B cell (primary cell): ENCODE results near the gene UMAD1. TPM values are rescaled to one million over a fixed set of nuclear protein-coding genes. Genes with fewer than 3 reads are reported as not detected.

ENCODE experiments used
- ATAC-seq: fragments of 200-7000 bp; cut with Tn5 transposase; one replicate; pipeline ENCODE4 v1.10.0; 2021; ENCODE audit warnings: low read depth, mild to moderate bottlenecking, moderate number of reproducible peaks, moderate library complexity
- CTCF ChIA-PET: fragments of 350-600 bp; sonication (Branson Sonifier 250); formaldehyde crosslinking; loops from one replicate; lab custom pipeline; 2021; ENCODE audit warnings: antibody characterized with exemption, inconsistent platforms; lab: Charles Lee
- POLR2A ChIA-PET: fragments of 350-600 bp; sonication (Branson Sonifier 250); formaldehyde crosslinking; loops from one replicate; lab custom pipeline; 2021; ENCODE audit warnings: antibody characterized with exemption; lab: Charles Lee
- DNase-seq: peaks from one replicate; pipeline ENCODE4 v3.0.0; 2013
- H2AFZ ChIP-seq: 2 replicates; pipeline ENCODE4 v1.6.1; 2012; ENCODE audit warnings: mild to moderate bottlenecking, low read depth, low read length; ENCODE audit not compliant: insufficient read depth, poor library complexity, severe bottlenecking
- H3K27ac ChIP-seq, 2 donors: 1 replicate in 1 of 2; 2 replicates in 1 of 2; pipeline ENCODE4 v1.5.1; 2012 to 2013; ENCODE audit warnings: low read length in 2 of 2, mild to moderate bottlenecking in 2 of 2, moderate library complexity in 1 of 2
- H3K27me3 ChIP-seq, 4 experiments: fragments of 200-600 bp in 1 of 4; sonication (generic) in 1 of 4; replicated peaks in 1 of 4; 1 replicate in 2 of 4; 2 replicates in 2 of 4; pipeline versions ENCODE4 v1.6.1 to v1.7.0; 2013 to 2016; ENCODE audit warnings: low read length in 3 of 4, mild to moderate bottlenecking in 2 of 4, mixed read lengths in 1 of 4, moderate library complexity in 1 of 4; ENCODE audit not compliant: insufficient read depth in 4 of 4, control insufficient read depth in 3 of 4; ENCODE audit errors: control extremely low read depth in 1 of 4
- H3K36me3 ChIP-seq, 2 experiments: replicated peaks in 1 of 2; 1 replicate in 1 of 2; 2 replicates in 1 of 2; pipeline versions ENCODE4 v1.6.1 to v1.7.1; 2013; ENCODE audit warnings: low read length in 1 of 2; ENCODE audit not compliant: insufficient read depth in 2 of 2, control insufficient read depth in 1 of 2; ENCODE audit errors: control extremely low read depth in 1 of 2, extremely low read depth in 1 of 2
- H3K4me1 ChIP-seq, 2 donors: fragments of 200-600 bp in 1 of 2; sonication (generic) in 1 of 2; 1 replicate in 1 of 2; 2 replicates in 1 of 2; pipeline versions ENCODE4 v1.5.1 to v1.6.1; 2013 to 2017; ENCODE audit warnings: low read length in 2 of 2; ENCODE audit not compliant: control insufficient read depth in 2 of 2, insufficient read depth in 2 of 2
- H3K4me2 ChIP-seq: replicated peaks from 2 replicates; pipeline ENCODE3; 2012; ENCODE audit warnings: mild to moderate bottlenecking, low read depth, low read length; ENCODE audit not compliant: poor library complexity, severe bottlenecking
- H3K4me3 ChIP-seq, 5 experiments: fragments of 200-600 bp in 1 of 5; sonication (generic) in 1 of 5; 1 replicate in 3 of 5; 2 replicates in 2 of 5; pipeline versions ENCODE4 v1.5.1 to v1.7.0; 2011 to 2016; ENCODE audit warnings: low read length in 4 of 5, mild to moderate bottlenecking in 4 of 5, low read depth in 2 of 5, control low read depth in 1 of 5, moderate library complexity in 1 of 5; ENCODE audit not compliant: insufficient read depth in 1 of 5; ENCODE audit errors: control extremely low read depth in 1 of 5, extremely low read depth in 1 of 5
- H3K79me2 ChIP-seq: fragments of 200-600 bp; sonication (generic); one replicate; pipeline ENCODE4 v1.6.0; 2016; ENCODE audit warnings: low read length; ENCODE audit not compliant: control insufficient read depth, insufficient read depth
- H3K9ac ChIP-seq: fragments of 200-600 bp; sonication (generic); 2 replicates; pipeline ENCODE4 v1.6.1; 2017; ENCODE audit warnings: mild to moderate bottlenecking, low read length, moderate library complexity
- H3K9me3 ChIP-seq, 3 donors: one replicate each; pipeline versions ENCODE4 v1.6.1 to v1.7.1; 2013; ENCODE audit warnings: low read length in 2 of 3; ENCODE audit not compliant: control insufficient read depth in 2 of 3, insufficient read depth in 1 of 3; ENCODE audit errors: control extremely low read depth in 1 of 3
- H4K20me1 ChIP-seq: 2 replicates; pipeline ENCODE4 v1.6.0; 2012; ENCODE audit warnings: mild to moderate bottlenecking, low read length; ENCODE audit not compliant: insufficient read depth, control insufficient read depth, poor library complexity, severe bottlenecking
- H3K27ac Mint-ChIP-seq: one replicate; pipeline ENCODE4 v1.8.0; 2021; ENCODE audit warnings: mixed read lengths
- H3K27me3 Mint-ChIP-seq: one replicate; pipeline ENCODE4 v1.8.0; 2021; ENCODE audit warnings: mixed read lengths
- H3K4me1 Mint-ChIP-seq: one replicate; pipeline ENCODE4 v1.8.0; 2021; ENCODE audit warnings: mixed read lengths
- H3K4me3 Mint-ChIP-seq: one replicate; pipeline ENCODE4 v1.8.0; 2021; ENCODE audit warnings: mixed read lengths
- H3K9me3 Mint-ChIP-seq: one replicate; pipeline ENCODE4 v1.8.0; 2022; ENCODE audit warnings: mixed read lengths; ENCODE audit not compliant: insufficient read depth
- EZH2 ChIP-seq: IDR thresholded peaks from 2 replicates; pipeline ENCODE4 v1.6.1; 2012; ENCODE audit warnings: borderline replicate concordance, low read depth, mild to moderate bottlenecking, moderate library complexity, low read length; ENCODE audit not compliant: insufficient read depth, poor library complexity, severe bottlenecking
- WGBS: methylation state at CpG from one replicate; pipeline ENCODE4 v1.1.5; 2013; ENCODE audit warnings: missing lambda C conversion rate; ENCODE audit not compliant: insufficient coverage; 5-methylcytosine and 5-hydroxymethylcytosine counted together
- intact Hi-C: fragments of 100-400 bp; cut with micrococcal nuclease; formaldehyde crosslinking; loops from one replicate; pipeline ENCODE4 v1.10.0; 2022
- polyA plus RNA-seq: library from polyadenylated mRNA; depleted of rRNA; stranded (reverse); fragments of >200 nt; gene quantifications from 2 replicates; pipeline ENCODE4 v1.2.3, GENCODE V29; 2012
- total RNA-seq, 2 donors: library from RNA; stranded (reverse); fragments of 120-200 nt in 1 of 2; gene quantifications; 1 replicate in 1 of 2; 2 replicates in 1 of 2; pipeline versions ENCODE4 v1.2.3 to v1.2.4, GENCODE V29; 2013 to 2022
- TF ChIP-seq, protein P1 (sequence below): fragments of 200-600 bp; IDR thresholded peaks from one replicate; pipeline ENCODE4 v1.8.0; 2022; ENCODE audit warnings: antibody characterized with exemption, mild to moderate bottlenecking

The UMAD1 gene
- total and polyA plus RNA-seq, 2 donors (not counting 1 experiment from before 2014, with no cell fraction given) = 11.6 to 25.9 TPM

GRCh38 chr7:7769710-7770627 lies 129.4 kb downstream of the UMAD1 start:
- no peak overlapping the region for H3K4me3 Mint-ChIP-seq
- Histone ChIP-seq H3K27ac (no peak overlapping the region), H3K36me3 (no peaks in the 10 kb centered on the region), H3K79me2 (peaks cover 21% of the 10 kb centered on the region), H4K20me1 (no peaks in the 10 kb centered on the region), H3K4me1 (peaks cover 25 to 30% of the 10 kb centered on the region in 2 donors), H3K27me3 (no peaks in the 10 kb centered on the region), H3K9me3 (no peaks in the 10 kb centered on the region), H2AFZ (no peak overlapping the region), H3K4me3 (no peak overlapping the region), H3K9ac (no peak overlapping the region), H3K4me2 (no peak overlapping the region)
- intact Hi-C loops = no loop called here
- no peaks in the 10 kb centered on the region for H3K9me3 Mint-ChIP-seq
- CTCF ChIA-PET = interaction anchor here (0.6 to 1.2 kb wide), 3 partner anchors 9 to 420 kb away, joined by 3 to 5 read pairs (median 3); no protein-coding TSS in a partner anchor
- peaks cover 31% of the 10 kb centered on the region for H3K4me1 Mint-ChIP-seq
- 97% methylated on average over 6 of the region's 8 CpGs for WGBS
- no peak for DNase-seq
- H3K27ac Mint-ChIP-seq = no peak overlapping the region
- H3K27me3 Mint-ChIP-seq = no peaks in the 10 kb centered on the region
- no peak for TF ChIP-seq EZH2
- TF ChIP-seq, protein P1, sequence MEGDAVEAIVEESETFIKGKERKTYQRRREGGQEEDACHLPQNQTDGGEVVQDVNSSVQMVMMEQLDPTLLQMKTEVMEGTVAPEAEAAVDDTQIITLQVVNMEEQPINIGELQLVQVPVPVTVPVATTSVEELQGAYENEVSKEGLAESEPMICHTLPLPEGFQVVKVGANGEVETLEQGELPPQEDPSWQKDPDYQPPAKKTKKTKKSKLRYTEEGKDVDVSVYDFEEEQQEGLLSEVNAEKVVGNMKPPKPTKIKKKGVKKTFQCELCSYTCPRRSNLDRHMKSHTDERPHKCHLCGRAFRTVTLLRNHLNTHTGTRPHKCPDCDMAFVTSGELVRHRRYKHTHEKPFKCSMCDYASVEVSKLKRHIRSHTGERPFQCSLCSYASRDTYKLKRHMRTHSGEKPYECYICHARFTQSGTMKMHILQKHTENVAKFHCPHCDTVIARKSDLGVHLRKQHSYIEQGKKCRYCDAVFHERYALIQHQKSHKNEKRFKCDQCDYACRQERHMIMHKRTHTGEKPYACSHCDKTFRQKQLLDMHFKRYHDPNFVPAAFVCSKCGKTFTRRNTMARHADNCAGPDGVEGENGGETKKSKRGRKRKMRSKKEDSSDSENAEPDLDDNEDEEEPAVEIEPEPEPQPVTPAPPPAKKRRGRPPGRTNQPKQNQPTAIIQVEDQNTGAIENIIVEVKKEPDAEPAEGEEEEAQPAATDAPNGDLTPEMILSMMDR = no peak
- POLR2A ChIA-PET = no interaction called here
- ATAC-seq = no peak

- intact Hi-C loops = no loop called here
- ChIA-PET CTCF (interaction anchor here (4.3 kb wide), 1 partner anchor 10 kb away, joined by 17 read pairs; no protein-coding TSS in a partner anchor), POLR2A (interaction anchor here (0.7 kb wide), 1 partner anchor 1270 kb away, joined by 3 read pairs; no protein-coding TSS in a partner anchor)
- Histone ChIP-seq H4K20me1 (no peaks in the 10 kb centered on the region), H3K36me3 (no peaks in the 10 kb centered on the region), H3K9me3 (no peaks in the 10 kb centered on the region), H3K9ac (no peak overlapping the region), H3K27me3 (no peaks in the 10 kb centered on the region), H2AFZ (no peak overlapping the region), H3K4me3 (no peak overlapping the region), H3K4me1 (peaks cover 25 to 30% of the 10 kb centered on the region in 2 donors), H3K4me2 (no peak overlapping the region), H3K27ac (no peak overlapping the region), H3K79me2 (peaks cover 27% of the 10 kb centered on the region)
- TF ChIP-seq EZH2 = no peak
- TF ChIP-seq, protein P1 = no peak
- ATAC-seq = no peak
- H3K9me3 Mint-ChIP-seq = no peaks in the 10 kb centered on the region
- no peak overlapping the region for H3K4me3 Mint-ChIP-seq
- H3K27ac Mint-ChIP-seq = no peak overlapping the region
- peaks cover 33% of the 10 kb centered on the region for H3K4me1 Mint-ChIP-seq
- DNase-seq = no peak
- no peaks in the 10 kb centered on the region for H3K27me3 Mint-ChIP-seq
These were observed 130.9 kb downstream of the UMAD1 start for GRCh38 chr7:7771452-7771851.
